IPS DF 6.9 (cell line): ENCODE data around the gene LMF1.

ENCODE experiments used
- DNase-seq: peaks from one replicate; pipeline ENCODE4 v3.0.0-alpha.2; 2013; ENCODE audit warnings: low read depth, low spot score
- H3K27ac ChIP-seq: one replicate; pipeline ENCODE4 v1.5.1; 2013; ENCODE audit warnings: low read length, control low read depth
- H3K27me3 ChIP-seq: 2 replicates; pipeline ENCODE4 v1.6.1; 2013; ENCODE audit warnings: mild to moderate bottlenecking, low read length; ENCODE audit not compliant: control insufficient read depth, insufficient read depth
- H3K36me3 ChIP-seq: 2 replicates; pipeline ENCODE4 v1.6.1; 2013; ENCODE audit warnings: low read length; ENCODE audit not compliant: control insufficient read depth, insufficient read depth
- H3K4me1 ChIP-seq: 2 replicates; pipeline ENCODE4 v1.6.1; 2013; ENCODE audit warnings: low read length; ENCODE audit not compliant: control insufficient read depth, insufficient read depth
- H3K4me3 ChIP-seq: 2 replicates; pipeline ENCODE4 v1.5.1; 2013; ENCODE audit warnings: mild to moderate bottlenecking, low read length
- H3K9me3 ChIP-seq: 2 replicates; pipeline ENCODE4 v1.6.1; 2013; ENCODE audit warnings: low read length, inconsistent platforms; ENCODE audit not compliant: control insufficient read depth, insufficient read depth
- WGBS: extraction: QIAGEN DNeasy Blood & Tissue Kit; methylation state at CpG from one replicate; pipeline ENCODE4 v1.1.7; 2013; ENCODE audit warnings: mixed read lengths, missing lambda C conversion rate; ENCODE audit not compliant: insufficient read length, insufficient coverage; 5-methylcytosine and 5-hydroxymethylcytosine counted together

The LMF1 gene

DNA sequence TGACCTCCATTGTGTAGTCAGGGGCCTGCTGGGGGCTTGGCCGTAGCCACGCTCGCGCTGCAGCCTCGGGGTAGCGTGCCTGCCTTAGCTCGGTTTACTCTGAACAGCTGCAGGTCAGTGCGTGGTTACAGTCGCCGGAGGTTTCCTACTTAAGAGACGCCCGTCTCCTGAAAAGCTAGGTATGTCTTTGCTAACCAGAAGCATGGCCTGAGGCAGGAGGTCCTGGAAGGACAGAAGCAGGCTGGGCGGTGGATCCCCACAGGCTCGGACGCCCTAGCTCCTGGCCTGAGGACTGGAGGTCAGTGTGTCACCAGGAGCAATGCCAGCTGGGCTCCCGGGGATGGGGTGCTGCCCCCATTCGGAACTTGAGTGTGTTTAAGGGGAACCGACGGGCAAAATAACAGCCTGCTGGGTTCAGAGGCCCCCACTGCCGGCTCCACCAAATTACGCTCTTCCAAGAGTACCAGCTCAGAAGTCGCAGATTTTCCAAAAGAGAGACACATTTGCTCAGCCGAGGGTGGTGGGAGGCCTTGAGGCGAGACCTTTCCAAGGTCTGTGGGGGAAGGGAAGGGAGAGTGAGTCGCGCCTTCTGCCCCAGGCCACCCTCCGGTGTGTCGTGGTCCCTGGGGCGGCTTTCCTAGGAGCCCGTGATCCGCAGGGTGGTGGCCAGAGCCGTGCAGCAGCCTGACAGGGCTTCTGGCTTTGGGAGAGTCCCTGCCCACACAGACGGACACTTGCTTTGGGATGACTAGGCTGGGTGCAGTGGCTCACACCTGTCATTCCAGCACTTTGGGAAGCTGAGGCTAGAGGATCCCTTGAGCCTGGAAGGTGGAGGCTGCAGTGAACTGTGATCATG lies 166.4 kb downstream of the LMF1 start:
- no peak for DNase-seq
- H3K27ac ChIP-seq, result no peak overlapping the region
- H3K4me1 ChIP-seq, result peaks cover 3% of the 10 kb centered on the region; the same call in 1 of the 2 replicates
- no peaks in the 10 kb centered on the region for H3K9me3 ChIP-seq
- no peaks in the 10 kb centered on the region; the same call in 1 of the 2 replicates for H3K27me3 ChIP-seq
- no peaks in the 10 kb centered on the region for H3K36me3 ChIP-seq
- WGBS, result no CpG with 5 or more reads among the region's 33 CpGs
- no peak overlapping the region for H3K4me3 ChIP-seq

DNA sequence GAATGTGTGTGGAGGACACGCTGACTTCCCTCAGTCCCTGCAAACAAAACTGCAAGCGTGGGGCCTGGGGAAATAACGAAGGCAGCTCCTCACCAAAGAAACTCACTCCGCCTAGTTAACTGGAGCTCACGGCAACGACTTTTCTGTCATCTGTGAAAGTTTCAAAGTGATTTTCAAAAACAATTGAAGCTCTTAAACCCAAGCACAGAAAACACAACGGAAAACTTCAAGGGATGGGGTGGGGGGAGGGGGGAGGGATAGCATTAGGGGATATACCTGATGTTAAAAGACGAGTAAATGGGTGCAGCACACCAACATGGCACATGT lies 167.1 kb downstream of the LMF1 start:
- DNase-seq, result no peak
- Histone ChIP-seq H3K4me3 (no peak overlapping the region), H3K36me3 (no peaks in the 10 kb centered on the region), H3K4me1 (peaks cover 4% of the 10 kb centered on the region; the same call in 1 of the 2 replicates), H3K9me3 (no peaks in the 10 kb centered on the region), H3K27me3 (no peaks in the 10 kb centered on the region; the same call in 1 of the 2 replicates), H3K27ac (no peak overlapping the region)
- WGBS, result no CpG with 5 or more reads among the region's 8 CpGs
